ENCODE measurements around the gene ZNF280D.

DNA sequence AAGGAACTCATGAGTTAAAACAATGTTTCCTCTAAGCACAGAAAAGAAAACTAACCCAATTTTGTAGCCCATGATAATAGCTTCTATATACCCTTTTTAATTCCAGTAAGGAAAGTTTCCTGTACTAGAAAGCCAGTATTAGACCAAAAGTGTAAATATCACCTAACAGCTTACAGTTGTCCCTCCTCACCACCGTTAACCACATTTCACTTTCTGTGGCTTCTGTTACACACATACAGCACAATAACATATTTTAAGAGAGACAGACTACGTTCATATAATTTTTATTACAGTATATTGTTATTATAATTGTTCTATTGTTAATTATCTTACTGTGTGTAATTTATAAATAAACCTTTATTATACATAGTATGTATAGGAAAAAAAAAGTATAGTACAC, 74.1 kb downstream of the ZNF280D start:
- TF ChIP-seq POLR2A (IDR thresholded peaks at IDR 0.05): no peak
- TF ChIP-seq, protein P1, sequence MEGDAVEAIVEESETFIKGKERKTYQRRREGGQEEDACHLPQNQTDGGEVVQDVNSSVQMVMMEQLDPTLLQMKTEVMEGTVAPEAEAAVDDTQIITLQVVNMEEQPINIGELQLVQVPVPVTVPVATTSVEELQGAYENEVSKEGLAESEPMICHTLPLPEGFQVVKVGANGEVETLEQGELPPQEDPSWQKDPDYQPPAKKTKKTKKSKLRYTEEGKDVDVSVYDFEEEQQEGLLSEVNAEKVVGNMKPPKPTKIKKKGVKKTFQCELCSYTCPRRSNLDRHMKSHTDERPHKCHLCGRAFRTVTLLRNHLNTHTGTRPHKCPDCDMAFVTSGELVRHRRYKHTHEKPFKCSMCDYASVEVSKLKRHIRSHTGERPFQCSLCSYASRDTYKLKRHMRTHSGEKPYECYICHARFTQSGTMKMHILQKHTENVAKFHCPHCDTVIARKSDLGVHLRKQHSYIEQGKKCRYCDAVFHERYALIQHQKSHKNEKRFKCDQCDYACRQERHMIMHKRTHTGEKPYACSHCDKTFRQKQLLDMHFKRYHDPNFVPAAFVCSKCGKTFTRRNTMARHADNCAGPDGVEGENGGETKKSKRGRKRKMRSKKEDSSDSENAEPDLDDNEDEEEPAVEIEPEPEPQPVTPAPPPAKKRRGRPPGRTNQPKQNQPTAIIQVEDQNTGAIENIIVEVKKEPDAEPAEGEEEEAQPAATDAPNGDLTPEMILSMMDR (IDR thresholded peaks at IDR 0.05): no peak
